Ovary (tissue), 9 donors: ENCODE results near the gene MAP2K5. TPM values are rescaled to one million over a fixed set of nuclear protein-coding genes. Genes with fewer than 3 reads are reported as not detected.

Source experiments
- DNase-seq, 5 donors: peaks; one replicate each; pipeline ENCODE4 v3.0.0-alpha.2; 2019 to 2020
- H3K27ac ChIP-seq, 2 donors: fragments of 200-600 bp; one replicate each; pipeline versions ENCODE4 v1.5.1 to v1.8.0; 2019 to 2022
- H3K27me3 ChIP-seq: fragments of 200-600 bp; one replicate; pipeline ENCODE4 v1.8.0; 2022
- H3K36me3 ChIP-seq: fragments of 200-600 bp; sonication (generic); one replicate; pipeline ENCODE4 v1.5.1; 2019
- H3K4me1 ChIP-seq: one replicate; pipeline ENCODE4 v1.8.1; 2013; ENCODE audit warnings: mild to moderate bottlenecking, moderate library complexity; ENCODE audit not compliant: insufficient read depth
- H3K4me3 ChIP-seq: fragments of 200-600 bp; sonication (generic); one replicate; pipeline ENCODE4 v1.5.1; 2017
- H3K9me3 ChIP-seq, 2 donors: fragments of 200-600 bp in 1 of 2; sonication (generic) in 1 of 2; one replicate each; pipeline versions ENCODE4 v1.5.1 to v1.8.1; 2013 to 2019; ENCODE audit warnings: mild to moderate bottlenecking in 1 of 2, moderate library complexity in 1 of 2
- EP300 ChIP-seq: sonication (generic); formaldehyde crosslinking; IDR thresholded peaks from one replicate; pipeline ENCODE4 v1.6.1; 2017; ENCODE audit warnings: antibody characterized with exemption
- POLR2A ChIP-seq: fragments of 450-650 bp; IDR thresholded peaks from one replicate; pipeline ENCODE4 v1.6.1; 2017; ENCODE audit warnings: antibody characterized with exemption, mild to moderate bottlenecking, moderate library complexity
- WGBS, 3 donors: extraction: QIAGEN DNeasy Blood & Tissue Kit in 1 of 3; methylation state at CpG; one replicate each; pipeline versions ENCODE4 v1.1.5 to v1.1.7; 2013 to 2017; 5-methylcytosine and 5-hydroxymethylcytosine counted together
- intact Hi-C, 4 donors: fragments of 100-400 bp; cut with DNase I; formaldehyde crosslinking; loops; one replicate each; pipeline versions ENCODE4 v1.11.0 to v1.15.1; 2022 to 2023
- polyA plus RNA-seq, 2 donors: library from polyadenylated mRNA; stranded (reverse); fragments of 200-250 nt in 1 of 2; fragments of 350-450 nt in 1 of 2; fragmentation: Illumina TruSeq in 1 of 2; extraction: RNeasy Lipid Tissue Mini Kit (QIAGEN cat#74804) in 1 of 2; gene quantifications; one replicate each; pipeline ENCODE4 v1.2.3, GENCODE V29; 2013 to 2014
- total RNA-seq, 7 donors: library from RNA; depleted of rRNA in 2 of 7; stranded (reverse); fragments of >200 nt in 2 of 7; fragmentation: NEBNext Ultra II Directional in 3 of 7; extraction: Animal tissue kit (Norgen Biotek cat#: 25700) in 3 of 7; gene quantifications; one replicate each; pipeline versions ENCODE4 v1.1.0 to v1.2.4, GENCODE V29; 2016 to 2023
- TF ChIP-seq, protein P1 (sequence below), 3 donors: fragments of 450-650 bp in 2 of 3; fragments of 200-600 bp in 1 of 3; IDR thresholded peaks; one replicate each; pipeline versions ENCODE4 v1.5.1 to v1.8.0; 2016 to 2022; ENCODE audit warnings: antibody characterized with exemption in 3 of 3, mild to moderate bottlenecking in 1 of 3
- donor health status: DM: no; HTN: no; CAD: no; lungs with moderate emphysema.
- donor health status: DM: no; HTN: no; CAD: no.
- donor health status: Bipolar disorder and iron deficiency.
- donor health status: DM: yes; HTN: yes; CAD: no.
- donor health status: DM: no; HTN: no; CAD: no.
- donor health status: DM: yes; HTN: yes; CAD: no.

The MAP2K5 gene
- total and polyA plus RNA-seq, 9 donors = 4.0 to 39.8 (median 23.2) TPM

DNA sequence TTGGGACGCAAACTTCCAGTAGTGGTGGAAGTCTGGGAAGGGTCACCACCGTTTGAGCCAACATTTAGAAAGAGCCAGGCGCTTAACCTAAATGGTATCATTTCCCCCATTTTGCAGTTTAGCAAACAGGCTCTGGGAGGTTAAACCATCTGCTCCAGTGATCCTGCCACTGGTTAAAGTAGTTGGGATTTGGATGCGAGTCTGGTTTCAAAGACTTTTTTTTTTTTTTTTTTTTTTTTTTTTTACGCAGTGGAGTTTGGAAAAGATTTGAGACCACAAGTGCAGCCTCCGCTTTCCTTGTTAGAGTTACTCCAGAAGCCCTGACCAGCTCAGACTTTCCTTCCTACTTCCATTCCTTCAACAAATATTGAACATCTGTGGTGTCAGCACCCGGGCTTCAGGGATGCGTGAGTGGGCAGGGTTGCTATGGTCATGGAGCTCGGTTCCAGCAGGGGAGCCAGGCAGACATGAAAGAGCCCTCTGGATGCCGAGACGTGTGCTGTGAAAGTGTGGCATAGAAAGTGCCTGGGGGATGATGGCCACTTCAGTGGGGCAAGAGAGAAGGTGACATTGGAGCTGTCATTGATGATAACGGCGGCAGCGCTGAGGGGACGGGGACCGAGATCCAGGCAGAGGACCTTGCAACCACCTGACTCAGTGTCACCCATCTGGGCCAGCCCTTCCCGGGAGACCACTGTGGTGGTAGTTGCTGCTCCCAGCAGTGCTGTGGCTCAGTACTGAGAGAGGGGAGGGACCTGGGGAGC is 298.4 kb downstream of the MAP2K5 start:
- H3K27ac ChIP-seq = peak overlapping the region; percentile 95 to 99
- peak in 2 of 5 donors; percentile 35 to 42 for DNase-seq
- H3K27me3 ChIP-seq = no peaks in the 10 kb centered on the region
- H3K9me3 ChIP-seq = no peaks in the 10 kb centered on the region
- TF ChIP-seq, protein P1, sequence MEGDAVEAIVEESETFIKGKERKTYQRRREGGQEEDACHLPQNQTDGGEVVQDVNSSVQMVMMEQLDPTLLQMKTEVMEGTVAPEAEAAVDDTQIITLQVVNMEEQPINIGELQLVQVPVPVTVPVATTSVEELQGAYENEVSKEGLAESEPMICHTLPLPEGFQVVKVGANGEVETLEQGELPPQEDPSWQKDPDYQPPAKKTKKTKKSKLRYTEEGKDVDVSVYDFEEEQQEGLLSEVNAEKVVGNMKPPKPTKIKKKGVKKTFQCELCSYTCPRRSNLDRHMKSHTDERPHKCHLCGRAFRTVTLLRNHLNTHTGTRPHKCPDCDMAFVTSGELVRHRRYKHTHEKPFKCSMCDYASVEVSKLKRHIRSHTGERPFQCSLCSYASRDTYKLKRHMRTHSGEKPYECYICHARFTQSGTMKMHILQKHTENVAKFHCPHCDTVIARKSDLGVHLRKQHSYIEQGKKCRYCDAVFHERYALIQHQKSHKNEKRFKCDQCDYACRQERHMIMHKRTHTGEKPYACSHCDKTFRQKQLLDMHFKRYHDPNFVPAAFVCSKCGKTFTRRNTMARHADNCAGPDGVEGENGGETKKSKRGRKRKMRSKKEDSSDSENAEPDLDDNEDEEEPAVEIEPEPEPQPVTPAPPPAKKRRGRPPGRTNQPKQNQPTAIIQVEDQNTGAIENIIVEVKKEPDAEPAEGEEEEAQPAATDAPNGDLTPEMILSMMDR (IDR thresholded peaks at IDR 0.05) = no peak
- TF ChIP-seq EP300 (no peak), POLR2A (no peak)
- peak overlapping the region; percentile 80 for H3K4me3 ChIP-seq
- 18 to 23% (median 20%) methylated on average over 17 of the region's 17 CpGs for WGBS, 3 donors
- H3K4me1 ChIP-seq = peaks cover 16% of the 10 kb centered on the region
- intact Hi-C loops = no loop called here
- H3K36me3 ChIP-seq = no peaks in the 10 kb centered on the region

DNA sequence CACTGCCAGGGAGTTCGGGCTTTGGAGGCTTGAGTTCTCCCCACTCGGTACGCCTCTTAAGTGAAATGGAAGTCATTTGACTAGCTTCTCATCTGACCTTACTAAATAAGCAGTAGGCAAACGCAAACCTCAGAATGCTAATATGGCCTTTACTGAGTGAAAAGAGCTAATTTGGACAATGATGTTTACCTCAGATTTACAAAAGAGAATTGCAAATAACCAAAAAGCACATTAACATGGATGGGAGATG is 298.9 kb downstream of the MAP2K5 start:
- H3K36me3 ChIP-seq = no peaks in the 10 kb centered on the region
- intact Hi-C loops = no loop called here
- no peak for DNase-seq
- H3K27ac ChIP-seq = peak overlapping the region in 1 of 2 donors; percentile 99
- WGBS, 3 donors = 65 to 67% (median 66%) methylated on average over 4 of the region's 4 CpGs
- H3K27me3 ChIP-seq = no peaks in the 10 kb centered on the region
- no peak overlapping the region for H3K4me3 ChIP-seq
- no peaks in the 10 kb centered on the region for H3K9me3 ChIP-seq
- no peak for TF ChIP-seq EP300
- TF ChIP-seq, protein P1 (IDR thresholded peaks at IDR 0.05) = no peak
- no peak for TF ChIP-seq POLR2A
- H3K4me1 ChIP-seq = peaks cover 14% of the 10 kb centered on the region

DNA sequence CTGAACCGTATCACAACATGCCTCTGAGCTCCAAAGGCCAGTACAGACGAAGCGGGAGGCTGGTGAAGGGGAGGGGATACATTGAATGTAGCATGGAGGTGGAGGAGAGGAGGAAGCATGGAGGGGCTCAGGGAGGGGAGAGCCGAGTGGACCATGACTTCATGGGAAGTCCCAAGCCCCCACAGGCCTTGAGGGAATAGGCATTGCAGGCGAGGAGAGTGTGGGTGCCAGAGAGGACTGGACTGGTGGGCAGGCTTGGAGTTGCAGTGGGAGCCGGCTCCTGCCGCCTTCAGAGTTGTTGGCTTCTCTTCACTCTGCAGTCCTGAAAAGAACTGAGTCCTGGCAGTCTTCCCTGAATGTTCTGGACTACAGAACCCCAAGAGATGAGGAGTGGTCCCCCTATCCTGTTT is 300.6 kb downstream of the MAP2K5 start:
- Histone ChIP-seq H3K27ac (peak overlapping the region; percentile 28 to 44), H3K9me3 (no peaks in the 10 kb centered on the region), H3K36me3 (no peaks in the 10 kb centered on the region), H3K4me1 (peaks cover 14% of the 10 kb centered on the region), H3K4me3 (no peak overlapping the region), H3K27me3 (no peaks in the 10 kb centered on the region)
- WGBS, 3 donors = 33 to 41% (median 39%) methylated on average over 7 of the region's 7 CpGs
- DNase-seq = peak in 3 of 5 donors; percentile 22 to 33 (median 27)
- intact Hi-C loops = no loop called here
- TF ChIP-seq POLR2A (no peak), EP300 (no peak)
- TF ChIP-seq, protein P1 (IDR thresholded peaks at IDR 0.05) = no peak

DNA sequence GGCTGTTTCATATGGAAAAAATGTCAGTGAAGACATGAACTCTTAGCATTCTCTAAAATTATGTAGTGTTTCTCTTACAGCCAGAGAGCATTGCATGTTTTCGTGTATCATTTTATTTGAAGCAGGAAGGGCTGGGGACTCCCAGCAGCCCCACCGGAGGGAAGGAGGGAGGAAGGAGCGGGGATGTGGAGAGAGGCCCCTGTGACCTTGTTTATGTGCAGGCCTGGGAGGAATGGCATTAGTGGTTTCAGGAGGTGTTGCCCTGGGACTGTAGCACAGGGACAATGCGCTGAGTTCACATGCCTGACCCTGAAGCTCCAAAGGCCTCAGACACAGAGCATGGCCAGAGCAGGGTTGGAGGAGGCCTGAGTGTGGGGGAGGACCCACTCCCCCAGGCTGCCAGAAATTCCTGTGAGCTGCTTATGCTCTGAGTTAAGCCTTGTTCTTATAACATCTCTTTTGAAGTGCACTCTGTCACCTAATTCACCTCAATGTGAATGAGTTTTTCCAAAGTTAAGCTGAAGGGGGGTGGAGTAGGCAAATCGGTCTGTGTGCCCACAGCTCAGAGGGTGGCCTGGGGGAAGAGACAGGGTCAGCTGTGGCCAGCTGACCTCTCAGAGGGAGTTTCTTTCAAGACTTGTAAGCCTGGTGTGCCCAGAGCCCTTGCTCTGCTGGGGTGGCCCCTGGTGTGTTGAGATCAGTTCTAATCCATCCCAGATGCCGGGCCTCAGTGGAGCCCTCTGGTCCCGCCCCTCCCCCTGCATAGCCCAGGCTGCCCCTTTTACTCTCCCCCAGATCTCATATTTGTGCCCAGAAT is 301.3 kb downstream of the MAP2K5 start:
- H3K4me1 ChIP-seq = peaks cover 14% of the 10 kb centered on the region
- peak; percentile 59 to 85 (median 73) for DNase-seq
- peak overlapping the region; percentile 28 to 44 for H3K27ac ChIP-seq
- no peaks in the 10 kb centered on the region for H3K27me3 ChIP-seq
- 14 to 21% (median 17%) methylated on average over 7 of the region's 7 CpGs for WGBS, 3 donors
- intact Hi-C loops = no loop called here
- H3K9me3 ChIP-seq = no peaks in the 10 kb centered on the region
- H3K36me3 ChIP-seq = no peaks in the 10 kb centered on the region
- no peak for TF ChIP-seq EP300
- TF ChIP-seq POLR2A = no peak
- TF ChIP-seq, protein P1 (IDR thresholded peaks at IDR 0.05) = no peak
- H3K4me3 ChIP-seq = no peak overlapping the region
